HEK293 (cell line): ENCODE measurements around the gene AKAP6.

ENCODE experiments used
- CTCF ChIA-PET: fragments of 350-600 bp; formaldehyde crosslinking; extraction: SDS; loops from one replicate; lab custom pipeline; 2021; ENCODE audit warnings: antibody characterized with exemption; lab: Yijun Ruan, JAX
- POLR2A ChIA-PET: fragments of 300-600 bp; formaldehyde crosslinking; extraction: SDS; loops from one replicate; lab custom pipeline; 2020; ENCODE audit warnings: antibody characterized with exemption, inconsistent platforms; lab: Yijun Ruan, JAX
- H3K27ac ChIP-seq: fragments of 200-500 bp; sonication (Bioruptor generic); 2 replicates; pipeline ENCODE4 v1.5.1; 2014; ENCODE audit warnings: low read depth, low read length, control low read depth, inconsistent platforms; ENCODE audit errors: extremely low read depth
- H3K36me3 ChIP-seq, 2 experiments: fragments of 200-500 bp in 1 of 2; sonication (Bioruptor generic) in 1 of 2; 1 replicate in 1 of 2; 2 replicates in 1 of 2; pipeline ENCODE4 v1.5.1; 2014 to 2017; ENCODE audit warnings: inconsistent platforms in 2 of 2, low read length in 2 of 2; ENCODE audit not compliant: control insufficient read depth in 2 of 2, insufficient read depth in 1 of 2
- H3K4me1 ChIP-seq: fragments of 200-500 bp; sonication (Bioruptor generic); 2 replicates; pipeline ENCODE4 v1.5.1; 2014; ENCODE audit warnings: mild to moderate bottlenecking, low read length, inconsistent platforms; ENCODE audit not compliant: control insufficient read depth, insufficient read depth
- H3K4me3 ChIP-seq: 2 replicates; pipeline ENCODE4 v1.5.1; 2011; ENCODE audit warnings: low read depth, mild to moderate bottlenecking, control low read depth, low read length, moderate library complexity
- H3K9me3 ChIP-seq: fragments of 200-500 bp; sonication (Bioruptor generic); 2 replicates; pipeline ENCODE4 v1.5.1; 2014; ENCODE audit warnings: low read depth, low read length, inconsistent platforms; ENCODE audit not compliant: control insufficient read depth, insufficient read depth
- GLIS2 ChIP-seq: fragments of 450-650 bp; formaldehyde crosslinking; IDR thresholded peaks from 2 replicates; pipeline ENCODE4 v1.5.1; 2016; ENCODE audit warnings: missing biosample characterization, missing genetic modification characterization
- KLF9 ChIP-seq: fragments of 450-650 bp; formaldehyde crosslinking; IDR thresholded peaks from 2 replicates; pipeline ENCODE4 v1.5.1; 2016; ENCODE audit warnings: missing biosample characterization, missing genetic modification characterization, low read depth
- SP2 ChIP-seq: fragments of 450-650 bp; formaldehyde crosslinking; IDR thresholded peaks from 2 replicates; pipeline ENCODE4 v1.5.1; 2016; ENCODE audit warnings: missing biosample characterization, missing genetic modification characterization
- YY1 ChIP-seq: fragments of 450-650 bp; formaldehyde crosslinking; IDR thresholded peaks from 2 replicates; pipeline ENCODE4 v1.5.1; 2018; ENCODE audit warnings: missing biosample characterization, missing genetic modification characterization
- ZBTB1 ChIP-seq: fragments of 450-650 bp; formaldehyde crosslinking; IDR thresholded peaks from 2 replicates; pipeline ENCODE4 v1.5.1; 2016; ENCODE audit warnings: missing biosample characterization, missing genetic modification characterization
- ZBTB10 ChIP-seq: fragments of 450-650 bp; formaldehyde crosslinking; IDR thresholded peaks from 2 replicates; pipeline ENCODE4 v1.5.1; 2016; ENCODE audit warnings: missing biosample characterization, missing genetic modification characterization
- ZFP37 ChIP-seq: fragments of 450-650 bp; formaldehyde crosslinking; IDR thresholded peaks from 2 replicates; pipeline ENCODE4 v1.5.1; 2016; ENCODE audit warnings: missing biosample characterization, missing genetic modification characterization
- ZFP69B ChIP-seq: fragments of 450-650 bp; formaldehyde crosslinking; IDR thresholded peaks from 2 replicates; pipeline ENCODE4 v1.5.1; 2016; ENCODE audit warnings: missing biosample characterization, missing genetic modification characterization
- ZIC2 ChIP-seq: fragments of 450-650 bp; formaldehyde crosslinking; IDR thresholded peaks from 2 replicates; pipeline ENCODE4 v1.5.1; 2016; ENCODE audit warnings: missing biosample characterization, missing genetic modification characterization
- ZNF112 ChIP-seq: fragments of 450-650 bp; formaldehyde crosslinking; IDR thresholded peaks from 2 replicates; pipeline ENCODE4 v1.5.0; 2017; ENCODE audit warnings: missing biosample characterization, missing genetic modification characterization
- ZNF223 ChIP-seq: fragments of 450-650 bp; formaldehyde crosslinking; IDR thresholded peaks from 2 replicates; pipeline ENCODE4 v1.5.1; 2016; ENCODE audit warnings: missing biosample characterization, missing genetic modification characterization
- ZNF37A ChIP-seq: fragments of 450-650 bp; IDR thresholded peaks from 2 replicates; pipeline ENCODE4 v1.5.1; 2018; ENCODE audit warnings: missing biosample characterization, missing genetic modification characterization
- ZNF423 ChIP-seq: fragments of 450-650 bp; formaldehyde crosslinking; IDR thresholded peaks from 2 replicates; pipeline ENCODE4 v1.5.1; 2016; ENCODE audit warnings: missing biosample characterization, missing genetic modification characterization
- ZNF514 ChIP-seq: fragments of 450-650 bp; formaldehyde crosslinking; IDR thresholded peaks from 2 replicates; pipeline ENCODE4 v1.5.1; 2016; ENCODE audit warnings: missing biosample characterization, missing genetic modification characterization
- ZNF529 ChIP-seq: fragments of 450-650 bp; formaldehyde crosslinking; IDR thresholded peaks from 2 replicates; pipeline ENCODE4 v1.5.1; 2017; ENCODE audit warnings: missing genetic modification characterization, missing biosample characterization; ENCODE audit not compliant: insufficient replicate concordance
- ZNF596 ChIP-seq: fragments of 450-650 bp; IDR thresholded peaks from 2 replicates; pipeline ENCODE4 v1.5.0; 2018; ENCODE audit warnings: missing biosample characterization, mild to moderate bottlenecking, missing genetic modification characterization, moderate library complexity
- ZNF658 ChIP-seq: fragments of 450-650 bp; formaldehyde crosslinking; IDR thresholded peaks from 2 replicates; pipeline ENCODE4; 2016; ENCODE audit warnings: missing biosample characterization, missing genetic modification characterization
- ZSCAN23 ChIP-seq: fragments of 450-650 bp; formaldehyde crosslinking; IDR thresholded peaks from 2 replicates; pipeline ENCODE4 v1.5.1; 2016; ENCODE audit warnings: missing biosample characterization, missing genetic modification characterization
- ZSCAN30 ChIP-seq: fragments of 450-650 bp; IDR thresholded peaks from 2 replicates; pipeline ENCODE4 v1.5.1; 2018; ENCODE audit warnings: missing biosample characterization, mild to moderate bottlenecking, missing genetic modification characterization, moderate library complexity
- ZXDB ChIP-seq: fragments of 450-650 bp; formaldehyde crosslinking; IDR thresholded peaks from 2 replicates; pipeline ENCODE4 v1.5.1; 2016; ENCODE audit warnings: missing biosample characterization, missing genetic modification characterization
- TF ChIP-seq, protein P1 (sequence below): fragments of 450-650 bp; formaldehyde crosslinking; IDR thresholded peaks from 2 replicates; pipeline ENCODE4 v1.5.1; 2016; ENCODE audit warnings: missing biosample characterization, missing genetic modification characterization

Gene AKAP6

DNA sequence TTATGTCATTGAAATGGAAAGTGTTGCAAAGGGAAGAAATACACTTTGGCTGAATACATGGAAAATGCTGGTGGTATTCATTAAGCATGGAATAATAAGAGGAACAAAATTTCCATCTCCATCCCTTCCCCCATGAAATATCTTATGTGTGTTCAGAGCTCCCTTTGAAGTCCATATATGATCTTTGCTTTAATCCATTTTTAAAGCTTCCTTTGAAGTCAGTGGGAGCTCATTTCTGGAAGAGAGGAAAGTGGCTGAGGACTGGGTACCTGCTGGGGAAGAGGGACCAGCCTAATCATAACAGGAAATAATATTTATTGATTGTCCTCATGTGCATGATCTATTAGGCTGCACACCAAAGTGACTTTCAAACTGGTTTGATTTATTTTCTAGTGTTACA lies 49.2 kb downstream of the AKAP6 start:
- no peak for TF ChIP-seq ZNF529 (tag by site-specific recombination)
- TF ChIP-seq, protein P1, sequence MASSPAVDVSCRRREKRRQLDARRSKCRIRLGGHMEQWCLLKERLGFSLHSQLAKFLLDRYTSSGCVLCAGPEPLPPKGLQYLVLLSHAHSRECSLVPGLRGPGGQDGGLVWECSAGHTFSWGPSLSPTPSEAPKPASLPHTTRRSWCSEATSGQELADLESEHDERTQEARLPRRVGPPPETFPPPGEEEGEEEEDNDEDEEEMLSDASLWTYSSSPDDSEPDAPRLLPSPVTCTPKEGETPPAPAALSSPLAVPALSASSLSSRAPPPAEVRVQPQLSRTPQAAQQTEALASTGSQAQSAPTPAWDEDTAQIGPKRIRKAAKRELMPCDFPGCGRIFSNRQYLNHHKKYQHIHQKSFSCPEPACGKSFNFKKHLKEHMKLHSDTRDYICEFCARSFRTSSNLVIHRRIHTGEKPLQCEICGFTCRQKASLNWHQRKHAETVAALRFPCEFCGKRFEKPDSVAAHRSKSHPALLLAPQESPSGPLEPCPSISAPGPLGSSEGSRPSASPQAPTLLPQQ (tag by site-specific recombination): no peak
- no peak for TF ChIP-seq ZNF658 (tag by site-specific recombination)
- no peak for TF ChIP-seq ZNF112 (tag by site-specific recombination)
- no peak for TF ChIP-seq ZXDB (tag by site-specific recombination)
- TF ChIP-seq ZNF596 (tag by site-specific recombination): no peak
- TF ChIP-seq ZFP69B (tag by site-specific recombination): no peak
- no peaks in the 10 kb centered on the region for H3K36me3 ChIP-seq
- H3K4me3 ChIP-seq: no peak overlapping the region
- H3K9me3 ChIP-seq: no peaks in the 10 kb centered on the region
- POLR2A ChIA-PET: no interaction called here
- H3K27ac ChIP-seq: no peak overlapping the region
- no peaks in the 10 kb centered on the region; the same call in 1 of the 2 replicates for H3K4me1 ChIP-seq
- CTCF ChIA-PET: no interaction called here

- TF ChIP-seq ZBTB10 (tag by site-specific recombination) (no peak), KLF9 (tag by site-specific recombination) (no peak), ZNF514 (tag by site-specific recombination) (no peak), ZIC2 (tag by site-specific recombination) (no peak), ZNF596 (tag by site-specific recombination) (no peak), ZSCAN30 (tag by site-specific recombination) (no peak), ZFP37 (tag by site-specific recombination) (no peak), ZNF423 (tag by site-specific recombination) (no peak), GLIS2 (tag by site-specific recombination) (no peak), YY1 (tag by site-specific recombination) (no peak), SP2 (tag by site-specific recombination) (no peak), ZNF37A (tag by site-specific recombination) (no peak), ZSCAN23 (tag by site-specific recombination) (no peak), ZBTB1 (tag by site-specific recombination) (no peak), ZNF223 (tag by site-specific recombination) (no peak)
- TF ChIP-seq, all 188 proteins: peak for 0
- ChIA-PET POLR2A (no interaction called here), CTCF (interaction anchor here (0.7 kb wide), 1 partner anchor 135 kb away, joined by 3 read pairs; no protein-coding TSS in a partner anchor)
- Histone ChIP-seq H3K4me1 (no peaks in the 10 kb centered on the region; the same call in 1 of the 2 replicates), H3K27ac (no peak overlapping the region), H3K9me3 (no peaks in the 10 kb centered on the region), H3K4me3 (no peak overlapping the region), H3K36me3 (no peaks in the 10 kb centered on the region)
These were observed 50.3 kb downstream of the AKAP6 start for GRCh38 chr14:32379447-32379846.
